Esophagus muscularis mucosa (tissue), 4 donors: ENCODE results near the gene FCHSD1. TPM values are rescaled to one million over a fixed set of nuclear protein-coding genes. Genes with fewer than 3 reads are reported as not detected.

Experiments used
- DNase-seq: peaks from one replicate; pipeline ENCODE4 v3.0.0-alpha.2; 2017; ENCODE audit errors: extremely low spot score
- H3K27ac ChIP-seq, 4 donors: fragments of 200-600 bp; sonication (generic); replicated peaks in 1 of 4; 1 replicate in 3 of 4; 2 replicates in 1 of 4; pipeline ENCODE4 v1.5.1; 2016 to 2019; ENCODE audit warnings: mild to moderate bottlenecking in 1 of 4
- H3K27me3 ChIP-seq, 4 donors: fragments of 200-600 bp; sonication (generic); one replicate each; pipeline versions ENCODE4 v1.5.1 to v1.6.0; 2016 to 2019
- H3K36me3 ChIP-seq, 4 donors: fragments of 200-600 bp; sonication (generic); one replicate each; pipeline ENCODE4 v1.5.1; 2016 to 2019
- H3K4me1 ChIP-seq, 4 donors: fragments of 200-600 bp; sonication (generic); one replicate each; pipeline ENCODE4 v1.5.1; 2016 to 2019
- H3K4me3 ChIP-seq, 4 donors: fragments of 200-600 bp; sonication (generic); 1 replicate in 2 of 4; 2 replicates in 2 of 4; pipeline ENCODE4 v1.5.1; 2016 to 2019; ENCODE audit warnings: mild to moderate bottlenecking in 4 of 4, moderate library complexity in 1 of 4
- H3K9me3 ChIP-seq, 4 donors: fragments of 200-600 bp; sonication (generic); 1 replicate in 3 of 4; 2 replicates in 1 of 4; pipeline ENCODE4 v1.5.1; 2016 to 2019
- EP300 ChIP-seq: sonication (generic); formaldehyde crosslinking; IDR thresholded peaks from one replicate; pipeline ENCODE4 v1.6.1; 2017; ENCODE audit warnings: antibody characterized with exemption
- POLR2A ChIP-seq: fragments of 450-650 bp; IDR thresholded peaks from one replicate; pipeline ENCODE4 v1.6.1; 2017; ENCODE audit warnings: antibody characterized with exemption, moderate library complexity, mild to moderate bottlenecking, low read depth
- POLR2AphosphoS5 ChIP-seq, 2 donors: sonication (generic); formaldehyde crosslinking; IDR thresholded peaks; one replicate each; pipeline ENCODE4 v1.6.1; 2017; ENCODE audit warnings: antibody characterized with exemption in 2 of 2
- WGBS: methylation state at CpG from one replicate; pipeline ENCODE4 v1.1.5; 2018; 5-methylcytosine and 5-hydroxymethylcytosine counted together
- intact Hi-C: fragments of 100-400 bp; cut with DNase I; formaldehyde crosslinking; loops from one replicate; pipeline ENCODE4 v1.15.1; 2023
- total RNA-seq, 4 donors: library from RNA; depleted of rRNA; stranded (reverse); fragments of >200 nt; gene quantifications; one replicate each; pipeline versions ENCODE4 v1.1.0 to v1.2.1, GENCODE V29; 2016
- TF ChIP-seq, protein P1 (sequence below), 3 experiments: fragments of 200-600 bp in 2 of 3; fragments of 450-650 bp in 1 of 3; sonication (generic) in 2 of 3; IDR thresholded peaks; one replicate each; pipeline ENCODE4 v1.5.1; 2017 to 2019; ENCODE audit warnings: antibody characterized with exemption in 3 of 3, mild to moderate bottlenecking in 2 of 3, moderate library complexity in 1 of 3

Gene FCHSD1
- total RNA-seq, 4 donors from 2014 or later = 10.4 to 21.8 (median 12.9) TPM

DNA sequence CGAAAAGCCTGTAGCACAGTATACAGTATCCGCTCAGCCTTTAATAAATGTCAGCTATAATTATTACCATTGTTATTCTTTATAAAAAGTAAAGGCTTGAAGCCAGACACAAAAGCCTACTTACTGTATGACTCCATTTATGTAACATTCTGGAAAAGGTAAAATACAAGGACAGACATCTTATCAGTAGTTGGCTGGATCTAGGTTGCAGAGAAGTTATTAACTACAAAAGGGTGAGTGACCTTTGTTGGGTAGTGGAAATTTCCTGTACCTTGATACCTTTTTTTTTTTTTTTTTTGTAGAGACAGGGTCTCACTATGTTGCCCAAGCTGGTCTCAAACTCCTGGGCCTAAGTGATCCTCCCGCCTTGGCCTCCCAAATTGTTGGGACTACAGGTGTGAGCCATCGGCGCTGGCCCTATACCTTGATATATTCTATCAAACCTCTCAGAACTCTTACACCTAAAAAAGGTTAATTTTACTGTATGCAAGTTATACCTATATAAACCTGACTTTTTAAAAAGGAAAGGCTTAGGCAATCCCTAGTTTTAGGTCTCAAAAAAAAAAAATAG, 20.6 kb downstream of the FCHSD1 start:
- intact Hi-C loops = no loop called here

DNA sequence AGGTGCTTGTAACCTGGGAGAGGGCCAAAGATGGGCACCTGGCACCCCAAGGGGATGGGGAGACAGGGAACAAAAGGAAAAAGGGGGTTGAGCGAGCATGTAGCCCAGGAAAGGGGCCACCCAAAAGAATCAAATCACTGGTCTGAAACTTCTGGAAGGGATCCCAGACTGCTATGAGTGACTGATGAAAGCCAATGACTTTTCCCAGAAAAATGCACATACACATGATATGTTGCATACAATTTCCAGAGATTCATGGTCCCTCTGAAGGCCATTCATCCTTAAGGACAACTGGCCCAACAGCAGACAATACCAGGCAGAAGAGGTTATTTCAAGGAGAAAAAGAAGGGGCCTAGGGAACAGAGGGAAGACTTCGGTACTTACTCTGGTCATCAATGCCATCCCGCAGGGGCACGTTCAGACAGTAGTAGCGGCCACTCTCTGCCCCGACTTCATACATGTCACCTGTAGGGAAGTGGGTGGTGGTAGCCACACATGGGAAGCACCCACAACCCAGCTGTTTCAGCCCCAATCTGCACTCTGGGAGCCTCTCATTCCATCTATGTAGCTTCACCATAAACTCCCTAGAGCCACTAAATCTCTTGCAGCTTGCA, 22.9 kb downstream of the FCHSD1 start:
- TF ChIP-seq POLR2AphosphoS5 (IDR thresholded peaks at IDR 0.05) (no peak), POLR2A (no peak), EP300 (no peak)
- TF ChIP-seq, protein P1, sequence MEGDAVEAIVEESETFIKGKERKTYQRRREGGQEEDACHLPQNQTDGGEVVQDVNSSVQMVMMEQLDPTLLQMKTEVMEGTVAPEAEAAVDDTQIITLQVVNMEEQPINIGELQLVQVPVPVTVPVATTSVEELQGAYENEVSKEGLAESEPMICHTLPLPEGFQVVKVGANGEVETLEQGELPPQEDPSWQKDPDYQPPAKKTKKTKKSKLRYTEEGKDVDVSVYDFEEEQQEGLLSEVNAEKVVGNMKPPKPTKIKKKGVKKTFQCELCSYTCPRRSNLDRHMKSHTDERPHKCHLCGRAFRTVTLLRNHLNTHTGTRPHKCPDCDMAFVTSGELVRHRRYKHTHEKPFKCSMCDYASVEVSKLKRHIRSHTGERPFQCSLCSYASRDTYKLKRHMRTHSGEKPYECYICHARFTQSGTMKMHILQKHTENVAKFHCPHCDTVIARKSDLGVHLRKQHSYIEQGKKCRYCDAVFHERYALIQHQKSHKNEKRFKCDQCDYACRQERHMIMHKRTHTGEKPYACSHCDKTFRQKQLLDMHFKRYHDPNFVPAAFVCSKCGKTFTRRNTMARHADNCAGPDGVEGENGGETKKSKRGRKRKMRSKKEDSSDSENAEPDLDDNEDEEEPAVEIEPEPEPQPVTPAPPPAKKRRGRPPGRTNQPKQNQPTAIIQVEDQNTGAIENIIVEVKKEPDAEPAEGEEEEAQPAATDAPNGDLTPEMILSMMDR (IDR thresholded peaks at IDR 0.05) = no peak
- H3K4me3 ChIP-seq = no peak overlapping the region
- intact Hi-C loops = no loop called here
- H3K4me1 ChIP-seq = peaks cover 0 to 14% (median 4%) of the 10 kb centered on the region in 4 donors
- no peak overlapping the region for H3K27ac ChIP-seq
- H3K9me3 ChIP-seq = no peaks in the 10 kb centered on the region
- H3K36me3 ChIP-seq = peaks cover 42 to 79% (median 68%) of the 10 kb centered on the region in 4 donors
- no peak for DNase-seq
- H3K27me3 ChIP-seq = no peaks in the 10 kb centered on the region
- 91% methylated on average over 5 of the region's 6 CpGs for WGBS

More for the DNA sequence above, 20.6 kb downstream of the FCHSD1 start:
- peaks cover 28 to 59% (median 47%) of the 10 kb centered on the region in 4 donors for H3K36me3 ChIP-seq
- no peak for DNase-seq
- TF ChIP-seq, protein P1 (IDR thresholded peaks at IDR 0.05) = no peak
- TF ChIP-seq POLR2AphosphoS5 (IDR thresholded peaks at IDR 0.05) (no peak), EP300 (no peak), POLR2A (no peak)
- H3K27ac ChIP-seq = no peak overlapping the region
- WGBS = 95% methylated on average over 5 of the region's 5 CpGs
- no peak overlapping the region for H3K4me3 ChIP-seq
- H3K27me3 ChIP-seq = no peaks in the 10 kb centered on the region
- peaks cover 9 to 37% (median 19%) of the 10 kb centered on the region in 4 donors for H3K4me1 ChIP-seq
- no peaks in the 10 kb centered on the region for H3K9me3 ChIP-seq

DNA sequence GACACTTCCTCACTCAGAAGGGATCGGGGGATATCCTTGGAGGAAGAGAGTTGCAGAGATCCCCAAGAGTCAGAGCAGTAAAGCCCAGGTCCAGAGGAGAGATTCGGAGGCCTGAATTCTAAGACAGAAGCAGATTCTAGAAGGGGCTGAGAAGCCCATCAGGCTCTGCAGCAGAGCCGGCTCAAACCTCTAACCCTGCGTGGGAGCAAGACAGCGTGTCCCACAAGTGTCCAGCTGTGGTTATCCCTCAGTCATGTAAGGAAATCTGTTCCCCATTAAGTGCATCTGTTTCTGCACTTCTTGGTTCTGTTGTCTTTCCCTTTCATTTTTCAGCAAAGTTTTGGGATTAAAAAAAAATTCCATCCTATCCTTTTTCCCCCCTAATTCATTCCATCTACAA, 27.6 kb downstream of the FCHSD1 start:
- Histone ChIP-seq H3K27ac (no peak overlapping the region), H3K9me3 (no peaks in the 10 kb centered on the region), H3K4me1 (peaks cover 3 to 8% (median 5%) of the 10 kb centered on the region in 4 donors), H3K4me3 (no peak overlapping the region), H3K36me3 (peaks cover 45 to 84% (median 77%) of the 10 kb centered on the region in 4 donors), H3K27me3 (no peaks in the 10 kb centered on the region)
- intact Hi-C loops = no loop called here
- TF ChIP-seq, protein P1 (IDR thresholded peaks at IDR 0.05) = no peak
- TF ChIP-seq POLR2A = no peak
- no peak for TF ChIP-seq EP300
- no peak for TF ChIP-seq POLR2AphosphoS5 (IDR thresholded peaks at IDR 0.05)
- 97% methylated on average over 5 of the region's 5 CpGs for WGBS
- no peak for DNase-seq

DNA sequence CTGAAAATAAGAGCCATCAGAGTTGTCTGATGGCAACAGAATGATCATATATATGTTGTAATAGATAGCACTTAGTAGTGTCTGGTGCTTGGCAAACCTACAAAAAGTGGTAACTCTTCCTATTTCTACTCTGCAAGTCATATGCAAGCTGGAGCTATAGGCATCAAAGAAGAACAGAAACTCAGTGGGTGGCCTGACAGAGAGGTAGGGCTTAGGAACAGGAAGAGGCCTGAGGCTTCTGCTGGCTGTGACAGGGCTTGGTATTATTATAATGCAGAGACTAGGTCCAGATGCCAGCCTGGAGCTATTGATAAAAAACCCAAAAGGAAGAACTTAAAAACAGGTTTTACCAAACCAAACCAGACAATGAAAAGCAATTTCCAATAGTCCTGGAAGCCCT, 28.0 kb downstream of the FCHSD1 start:
- Histone ChIP-seq H3K27ac (no peak overlapping the region), H3K4me1 (peaks cover 3 to 10% (median 5%) of the 10 kb centered on the region in 4 donors), H3K9me3 (no peaks in the 10 kb centered on the region), H3K4me3 (no peak overlapping the region), H3K27me3 (no peaks in the 10 kb centered on the region), H3K36me3 (peaks cover 41 to 80% (median 73%) of the 10 kb centered on the region in 4 donors)
- intact Hi-C loops = no loop called here
- TF ChIP-seq EP300 = no peak
- TF ChIP-seq POLR2A = no peak
- TF ChIP-seq, protein P1 (IDR thresholded peaks at IDR 0.05) = no peak
- TF ChIP-seq POLR2AphosphoS5 (IDR thresholded peaks at IDR 0.05) = no peak
- DNase-seq = no peak
